Testis (tissue), 5 donors: ENCODE measurements around the gene SNRPA. TPM values are rescaled to one million over a fixed set of nuclear protein-coding genes. Genes with fewer than 3 reads are reported as not detected.
A peak's percentile ranks its signal among the peaks of the same experiment; 100 is the strongest.

ENCODE experiments used
- DNase-seq: peaks from one replicate; pipeline ENCODE4 v3.0.0-alpha.2; 2019
- H3K27ac ChIP-seq, 2 donors: fragments of 200-600 bp; sonication (generic); one replicate each; pipeline ENCODE4 v1.5.1; 2019
- H3K27me3 ChIP-seq: fragments of 200-600 bp; sonication (generic); one replicate; pipeline ENCODE4 v1.5.1; 2019
- H3K36me3 ChIP-seq: fragments of 200-600 bp; sonication (generic); one replicate; pipeline ENCODE4 v1.5.1; 2017; ENCODE audit warnings: low read depth; ENCODE audit errors: missing control alignments
- H3K4me1 ChIP-seq: fragments of 200-600 bp; sonication (generic); one replicate; pipeline ENCODE4 v1.5.1; 2019
- H3K4me3 ChIP-seq, 2 donors: fragments of 200-600 bp; sonication (generic); one replicate each; pipeline ENCODE4 v1.5.1; 2017 to 2019
- H3K9me3 ChIP-seq: fragments of 200-600 bp; sonication (generic); one replicate; pipeline ENCODE4 v1.5.1; 2017
- CTCF ChIP-seq, 3 experiments: fragments of 450-650 bp in 2 of 3; fragments of 200-600 bp in 1 of 3; sonication (generic) in 1 of 3; IDR thresholded peaks; one replicate each; pipeline ENCODE4 v1.5.1; 2016 to 2019; ENCODE audit warnings: antibody characterized with exemption in 3 of 3, mild to moderate bottlenecking in 2 of 3, moderate library complexity in 1 of 3
- POLR2A ChIP-seq: fragments of 450-650 bp; IDR thresholded peaks from one replicate; pipeline ENCODE4 v1.6.1; 2017; ENCODE audit warnings: antibody characterized with exemption, mild to moderate bottlenecking, moderate library complexity
- WGBS, 2 donors: methylation state at CpG; one replicate each; pipeline ENCODE4 v1.1.5; 2018; 5-methylcytosine and 5-hydroxymethylcytosine counted together
- intact Hi-C: fragments of 100-400 bp; cut with DNase I; formaldehyde crosslinking; loops from one replicate; pipeline ENCODE4 v1.15.1; 2023; ENCODE audit warnings: low total_unique reads
- long read RNA-seq, 2 donors: transcript quantifications; one replicate each; lab custom pipeline, GENCODE V29; 2026
- polyA plus RNA-seq: library from polyadenylated mRNA; stranded (reverse); fragments of 350-450 nt; fragmentation: Illumina TruSeq; extraction: RNeasy Lipid Tissue Mini Kit (QIAGEN cat#74804); gene quantifications from one replicate; pipeline ENCODE4 v1.2.3, GENCODE V29; 2014; ENCODE audit warnings: low read depth, low replicate concordance; ENCODE audit not compliant: insufficient read depth
- total RNA-seq, 2 donors: library from RNA; depleted of rRNA; stranded (reverse); fragments of >200 nt; gene quantifications; one replicate each; pipeline ENCODE4 v1.2.3, GENCODE V29; 2016

Gene SNRPA
- total RNA-seq (10 to 100 TPM; 89.8 to 91.5 TPM), polyA plus RNA-seq (67.8 TPM)
- long read RNA-seq, donor 1, transcript SNRPA-205 (4 exons, 952 nt): minor isoform, 7 of 53 reads
- long read RNA-seq, donor 1, transcript SNRPA-201 (6 exons, 1,621 nt): major isoform, 43 of 53 reads
- long read RNA-seq, donor 1, partial matches to known transcripts: 0 of 53 reads
- long read RNA-seq, donor 1, other reads (novel, unspliced or antisense): 0 of 53 reads
- long read RNA-seq, donor 2, transcript SNRPA-201 (6 exons, 1,621 nt): major isoform, 22 of 27 reads
- long read RNA-seq, donor 2, partial matches to known transcripts: 0 of 27 reads
- long read RNA-seq, donor 2, other reads (novel, unspliced or antisense): 0 of 27 reads

- Histone ChIP-seq H3K9me3 (no peaks in the 10 kb centered on the region), H3K27me3 (no peaks in the 10 kb centered on the region), H3K27ac (peak within 1 kb of the TSS; percentile 90 to 97), H3K4me1 (peaks cover 19% of the 10 kb centered on the region), H3K36me3 (no peaks in the 10 kb centered on the region), H3K4me3 (peak within 1 kb of the TSS; percentile 67 to 89)
- peak; percentile 99 for DNase-seq
- intact Hi-C loops: no loop called here
- WGBS, 2 donors: 1% methylated on average over 38 to 46 of the region's 46 CpGs
- TF ChIP-seq CTCF (IDR thresholded peaks at IDR 0.05) (no peak), POLR2A (peak; percentile 71)
Measured at GRCh38 chr19:40750874-40751537, at the start of gene SNRPA. SNRPA (plus strand) TSS chr19:40751203; CDS start chr19:40751409, 206 bp downstream.

GRCh38 chr19:40701758-40702157, 49.2 kb upstream of the SNRPA start:
- Histone ChIP-seq H3K4me1 (peaks cover 3% of the 10 kb centered on the region), H3K36me3 (no peaks in the 10 kb centered on the region), H3K9me3 (no peaks in the 10 kb centered on the region), H3K4me3 (no peak overlapping the region), H3K27me3 (no peaks in the 10 kb centered on the region), H3K27ac (no peak overlapping the region)
- no peak for DNase-seq
- intact Hi-C loops: no loop called here
- WGBS, 2 donors: 88 to 95% methylated on average over 6 of the region's 6 CpGs
- TF ChIP-seq CTCF (IDR thresholded peaks at IDR 0.05) (no peak), POLR2A (no peak)

GRCh38 chr19:40702337-40703012, 48.5 kb upstream of the SNRPA start:
- H3K4me3 ChIP-seq: no peak overlapping the region
- no peak overlapping the region for H3K27ac ChIP-seq
- H3K27me3 ChIP-seq: no peaks in the 10 kb centered on the region
- TF ChIP-seq POLR2A: no peak
- TF ChIP-seq CTCF (IDR thresholded peaks at IDR 0.05): peak in 1 of 3 experiments; percentile 32
- WGBS, 2 donors: 73 to 79% methylated on average over 16 to 18 of the region's 18 CpGs
- H3K4me1 ChIP-seq: peaks cover 3% of the 10 kb centered on the region
- intact Hi-C loops: no loop called here
- no peaks in the 10 kb centered on the region for H3K36me3 ChIP-seq
- H3K9me3 ChIP-seq: no peaks in the 10 kb centered on the region
- DNase-seq: peak; percentile 84

GRCh38 chr19:40703029-40703755, 47.8 kb upstream of the SNRPA start:
- no peak for DNase-seq
- 91 to 94% methylated on average over 24 of the region's 24 CpGs for WGBS, 2 donors
- no peak overlapping the region for H3K4me3 ChIP-seq
- H3K9me3 ChIP-seq: no peaks in the 10 kb centered on the region
- intact Hi-C loops: no loop called here
- no peaks in the 10 kb centered on the region for H3K27me3 ChIP-seq
- H3K4me1 ChIP-seq: peaks cover 3% of the 10 kb centered on the region
- no peaks in the 10 kb centered on the region for H3K36me3 ChIP-seq
- TF ChIP-seq CTCF (IDR thresholded peaks at IDR 0.05) (no peak), POLR2A (no peak)
- no peak overlapping the region for H3K27ac ChIP-seq
